T-helper 2 cell treated with Interferon-gamma antibody and Interleukin-4, amounts not matched to agents 100 ng/mL and 5 ng/mL, for 36 hours (primary cell): ENCODE data around the gene TXNDC17. TPM values are rescaled to one million over a fixed set of nuclear protein-coding genes. Genes with fewer than 3 reads are reported as not detected.
"Not testable (repeated sequence)": the region's sequence is repeated elsewhere in the genome, so short reads cannot be mapped to it uniquely, and the experiment has no call there.

Experiments used
- intact Hi-C: fragments of 100-400 bp; cut with micrococcal nuclease; formaldehyde crosslinking; loops from one replicate; pipeline ENCODE4 v1.15.1; 2023
- total RNA-seq: library from RNA; stranded (reverse); gene quantifications from 2 replicates; pipeline ENCODE4 v1.2.3, GENCODE V29; 2022

TXNDC17 gene
- 76.9 and 82.4 TPM in 2 replicates for total RNA-seq

DNA sequence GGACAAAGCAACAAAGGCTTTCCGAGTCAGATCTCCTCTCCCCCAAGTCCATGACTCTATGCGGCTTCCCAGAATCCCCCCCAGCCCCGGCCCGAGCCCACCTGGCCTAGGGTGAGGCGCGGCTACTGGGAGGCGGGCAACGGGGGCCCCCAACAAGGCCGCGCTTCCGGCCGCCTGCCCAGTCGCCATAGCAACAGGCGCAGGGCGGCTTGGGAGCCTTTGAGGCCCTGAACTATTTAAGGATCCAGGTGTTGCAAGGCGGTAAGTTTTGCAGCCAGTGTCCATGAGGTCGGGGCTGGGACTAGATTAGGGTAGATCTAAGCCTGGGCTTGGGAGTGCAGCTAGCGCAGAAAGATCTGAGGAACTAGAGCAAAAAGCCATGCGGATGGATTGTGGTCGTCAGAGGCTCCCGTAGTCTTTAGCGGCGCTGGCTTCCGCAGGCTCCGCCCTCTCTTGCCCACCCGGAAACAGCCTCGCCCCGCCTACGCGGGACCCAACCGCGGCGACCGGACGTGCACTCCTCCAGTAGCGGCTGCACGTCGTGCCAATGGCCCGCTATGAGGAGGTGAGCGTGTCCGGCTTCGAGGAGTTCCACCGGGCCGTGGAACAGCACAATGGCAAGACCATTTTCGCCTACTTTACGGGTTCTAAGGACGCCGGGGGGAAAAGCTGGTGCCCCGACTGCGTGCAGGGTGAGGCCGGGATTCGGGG lies at the start of gene TXNDC17, which contains the start of gene KIAA0753:
Gene TXNDC17 (plus strand): TSS at position 525 of the 711 bp plus-strand sequence. CDS start 23 bp downstream, at position 548.
Gene KIAA0753 (minus strand): TSS at position 176 of the 711 bp plus-strand sequence. CDS start 5,608 bp downstream, outside the sequence.
- intact Hi-C loops = loop anchor here (1.0 to 10.0 kb wide), 3 partner anchors 11 to 374 kb away; partner anchors contain the start of genes C17orf100, MED31 and PIMREG

DNA sequence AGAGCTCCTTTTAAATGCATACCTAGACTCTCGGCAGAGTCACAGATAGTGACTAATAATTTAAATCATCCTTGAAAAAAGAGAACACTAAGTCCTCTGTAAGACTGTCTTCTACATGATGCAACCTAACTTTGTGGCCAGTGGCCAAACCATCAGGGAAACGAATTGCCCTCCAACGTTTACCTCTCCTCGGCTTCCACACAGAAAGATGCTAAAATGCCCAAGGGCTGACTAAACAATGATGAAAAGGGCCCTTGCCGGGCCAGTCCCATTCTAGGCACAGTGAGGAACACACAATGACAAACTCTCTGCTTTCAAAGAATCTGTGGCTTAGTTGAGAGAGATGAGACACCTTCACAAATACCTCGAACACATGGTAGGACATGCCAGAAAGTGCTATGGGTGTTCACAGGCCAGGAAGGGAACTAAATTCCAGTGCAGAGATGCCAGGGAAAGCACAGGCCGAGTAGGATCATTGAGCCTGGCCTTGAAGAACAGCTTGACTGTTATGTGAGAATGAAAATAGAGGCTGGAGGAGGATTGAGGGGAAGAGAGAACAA lies 49.2 kb upstream of the TXNDC17 start:
- intact Hi-C loops = no loop called here

- intact Hi-C loops = no loop called here
Measured at GRCh38 chr17:6592173-6592572, 48.7 kb upstream of the TXNDC17 start.

GRCh38 chr17:6593371-6593770 lies 47.5 kb upstream of the TXNDC17 start:
- intact Hi-C loops = not testable (repeated sequence)

GRCh38 chr17:6596081-6596480 lies 44.8 kb upstream of the TXNDC17 start:
- intact Hi-C loops = no loop called here

DNA sequence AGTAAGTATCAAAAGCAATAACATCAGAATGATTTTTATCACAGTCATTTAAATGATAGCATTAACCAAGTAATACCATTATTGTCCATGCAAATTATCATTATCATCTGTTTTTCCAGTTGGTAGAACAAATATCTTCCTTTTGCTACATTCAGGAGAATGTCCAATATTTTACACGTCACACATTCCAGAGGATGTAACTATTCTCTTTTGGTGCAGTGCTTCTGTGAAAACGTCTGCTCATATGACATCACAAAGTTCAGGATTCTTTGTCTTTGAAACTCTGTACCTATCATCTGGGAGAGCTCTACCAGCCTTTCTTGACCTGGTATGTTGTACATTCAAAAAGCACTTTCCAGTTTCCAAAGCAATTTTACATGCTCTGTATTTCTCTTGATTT lies 44.3 kb upstream of the TXNDC17 start:
- intact Hi-C loops = no loop called here

GRCh38 chr17:6596941-6597340 lies 43.9 kb upstream of the TXNDC17 start:
- intact Hi-C loops = no loop called here

GRCh38 chr17:6597727-6598126 lies 43.1 kb upstream of the TXNDC17 start:
- intact Hi-C loops = no loop called here

GRCh38 chr17:6599364-6599763 lies 41.5 kb upstream of the TXNDC17 start:
- intact Hi-C loops = no loop called here

DNA sequence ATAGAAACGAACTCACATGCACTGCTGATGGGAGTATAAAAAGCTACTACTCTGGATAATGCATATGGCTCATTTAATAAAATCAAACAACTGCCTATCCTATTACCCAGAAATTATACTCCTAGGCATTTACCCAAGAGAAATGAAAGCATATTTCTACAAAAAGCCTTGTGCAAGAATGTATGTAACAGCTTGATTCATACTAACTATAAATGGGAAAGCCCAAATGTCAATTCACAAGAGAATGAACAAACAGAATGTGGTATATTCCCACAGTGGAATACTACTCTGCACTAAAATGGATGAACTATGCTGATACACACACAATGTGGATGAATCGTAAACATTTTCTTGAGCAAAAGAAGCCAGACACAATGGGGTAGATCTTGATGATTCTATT lies 38.7 kb upstream of the TXNDC17 start:
- intact Hi-C loops = no loop called here

DNA sequence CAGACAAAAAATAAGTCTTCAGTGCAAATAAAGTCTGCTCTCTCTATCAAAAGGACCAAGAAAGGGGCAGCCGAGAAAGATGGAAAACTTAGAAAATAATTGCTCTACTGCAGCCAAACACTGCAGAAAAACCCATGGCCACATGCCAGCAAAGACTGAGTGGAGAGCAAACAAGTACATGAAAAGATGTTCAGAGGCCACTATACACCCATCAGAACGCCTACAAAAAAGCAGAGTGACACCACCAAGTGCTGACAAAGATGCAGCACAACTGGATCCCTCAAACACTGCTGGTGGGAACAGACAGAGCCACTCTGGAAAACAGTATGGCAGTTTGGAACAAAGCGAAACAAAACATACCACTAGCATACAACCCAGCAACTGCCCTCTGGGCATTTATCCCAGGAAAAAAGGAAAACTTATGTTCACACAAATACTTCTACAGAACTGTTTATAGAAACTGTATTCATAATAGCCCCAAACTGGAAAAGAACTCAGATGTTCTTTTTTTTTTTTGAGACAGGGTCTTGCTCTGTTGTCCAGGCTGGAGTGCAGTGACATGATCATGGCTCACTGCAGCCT lies 37.0 kb upstream of the TXNDC17 start:
- intact Hi-C loops = no loop called here

DNA sequence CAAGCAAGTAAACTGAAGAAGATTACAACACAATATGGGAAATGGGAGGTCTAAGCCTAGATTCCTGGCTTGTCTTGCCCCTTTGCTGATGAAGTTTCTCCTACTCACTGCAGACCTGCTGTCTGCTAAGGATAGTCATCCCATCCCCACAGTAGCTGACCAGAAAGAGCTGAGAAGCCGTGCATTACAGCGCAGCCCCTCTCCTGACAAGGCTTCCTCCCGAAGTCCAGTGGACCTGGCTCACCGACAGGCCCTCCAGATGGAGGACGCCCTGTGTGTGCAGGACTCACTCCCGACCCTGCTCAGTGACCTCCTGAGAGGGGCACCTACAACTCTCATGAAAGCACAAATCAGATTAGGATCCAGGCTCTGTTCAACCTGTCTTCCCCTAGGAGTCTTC lies 35.7 kb upstream of the TXNDC17 start:
- intact Hi-C loops = no loop called here

GRCh38 chr17:6608321-6608720 lies 32.5 kb upstream of the TXNDC17 start:
- intact Hi-C loops = no loop called here

DNA sequence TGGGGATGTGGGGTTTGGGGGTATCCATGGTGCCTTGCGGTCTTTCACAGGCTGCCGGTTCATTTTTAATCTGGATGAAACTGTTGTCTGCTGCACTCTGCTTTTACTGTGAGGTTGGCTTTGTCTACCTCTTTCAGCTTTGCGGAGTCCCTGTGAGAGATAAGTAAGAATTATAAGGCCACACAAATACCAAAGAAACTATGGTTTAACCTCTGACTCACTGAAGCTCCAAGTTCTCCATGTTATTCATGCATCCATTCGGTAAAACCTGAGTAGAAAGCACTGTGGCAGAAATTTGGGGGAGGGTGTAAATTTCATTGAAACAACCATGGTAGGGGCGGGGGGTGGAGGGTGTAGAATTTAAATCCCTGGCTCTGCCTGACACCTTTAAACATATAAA lies 30.8 kb upstream of the TXNDC17 start:
- intact Hi-C loops = no loop called here

- intact Hi-C loops = no loop called here
Measured at GRCh38 chr17:6611231-6611630, 29.6 kb upstream of the TXNDC17 start.

- intact Hi-C loops = no loop called here
Measured at GRCh38 chr17:6623941-6624340, 16.9 kb upstream of the TXNDC17 start.

DNA sequence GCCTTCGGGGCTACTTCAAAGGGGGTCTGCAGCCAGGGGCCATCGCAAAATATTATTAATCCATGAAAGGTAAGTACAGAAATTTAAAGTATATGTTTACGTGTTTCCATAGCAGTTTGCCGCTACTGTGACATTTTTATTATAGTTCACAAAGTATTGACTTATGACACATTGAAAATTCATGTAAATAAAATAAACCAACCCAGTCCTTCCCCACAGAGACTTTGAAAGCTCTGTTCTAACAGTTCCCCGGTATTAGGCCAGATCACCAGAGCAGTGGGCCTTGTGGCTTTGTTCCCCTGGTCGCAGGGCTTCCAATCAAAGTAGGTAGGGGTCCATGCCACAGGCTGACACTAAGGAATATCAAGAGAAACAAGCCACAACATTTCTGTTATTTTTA lies 14.2 kb upstream of the TXNDC17 start:
- intact Hi-C loops = no loop called here

- intact Hi-C loops = no loop called here
Measured at GRCh38 chr17:6627019-6627418, 13.8 kb upstream of the TXNDC17 start.

DNA sequence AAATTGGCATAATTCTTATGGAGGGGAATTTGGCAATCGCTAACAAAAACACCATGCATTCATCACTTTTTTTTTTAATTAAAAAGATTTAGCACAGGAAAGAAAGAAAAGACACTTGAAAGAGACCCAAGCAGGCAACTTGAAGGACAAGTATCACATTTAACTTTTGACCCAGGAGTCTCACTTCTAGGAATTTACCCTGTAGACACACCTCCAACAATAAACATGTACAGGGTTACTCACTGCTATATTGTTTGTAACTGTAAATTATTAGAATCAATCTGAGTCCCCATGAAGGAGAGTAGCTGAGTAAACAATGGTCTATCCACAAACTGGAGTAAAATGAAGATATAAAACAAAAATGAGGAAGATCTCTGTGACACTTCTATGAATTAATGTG lies 10.5 kb upstream of the TXNDC17 start:
- intact Hi-C loops = no loop called here

DNA sequence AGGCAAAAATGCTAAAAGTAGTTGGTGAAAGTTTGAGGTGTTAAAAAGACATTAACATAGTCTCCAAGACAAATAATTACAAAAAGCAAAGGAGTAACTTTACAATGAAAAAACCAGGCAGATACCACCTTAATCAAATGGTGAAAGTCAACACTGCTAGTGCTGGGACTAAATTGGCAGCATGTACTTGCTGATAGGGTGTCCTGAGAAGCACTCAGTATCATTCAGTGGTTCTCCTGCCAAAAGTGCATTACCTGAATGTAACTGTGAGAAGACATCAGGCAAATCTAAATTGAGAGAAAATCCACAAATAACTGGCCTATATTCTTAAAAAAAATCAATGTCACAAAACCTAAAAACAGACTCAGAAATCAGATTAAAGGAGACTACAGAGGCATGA lies 8.3 kb upstream of the TXNDC17 start:
- intact Hi-C loops = no loop called here

GRCh38 chr17:6633263-6633662 lies 7.6 kb upstream of the TXNDC17 start:
- intact Hi-C loops = no loop called here

DNA sequence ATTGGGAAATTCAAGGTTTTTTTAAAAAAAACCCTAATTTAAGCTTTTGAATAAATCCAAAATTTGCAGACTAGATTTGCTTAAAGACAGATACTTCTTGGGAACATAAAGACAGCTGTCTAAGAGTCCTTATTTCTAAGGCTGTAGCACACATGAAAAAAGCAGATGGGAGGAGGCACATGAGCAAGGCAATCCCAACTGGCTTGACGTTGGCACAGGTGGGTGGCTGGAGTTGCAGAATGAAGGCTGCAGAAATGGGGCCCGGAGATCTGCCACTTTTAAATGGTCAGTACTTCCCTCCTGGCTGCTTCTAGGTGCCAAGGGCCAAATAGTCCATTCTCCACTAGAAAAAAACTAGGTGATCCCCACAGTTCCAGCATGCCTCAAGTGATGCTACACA lies 4.8 kb upstream of the TXNDC17 start:
- intact Hi-C loops = no loop called here
